Mucosa of rectum (tissue), 2 donors: ENCODE data around the gene SENP8.

Experiments
- H3K27ac ChIP-seq, 2 donors: one replicate each; pipeline ENCODE4 v1.7.0; 2013; ENCODE audit warnings: inconsistent platforms in 2 of 2, low read depth in 2 of 2, low read length in 2 of 2
- H3K27me3 ChIP-seq, 2 donors: one replicate each; pipeline ENCODE4 v1.7.0; 2013; ENCODE audit warnings: low read length in 2 of 2; ENCODE audit not compliant: control insufficient read depth in 2 of 2, insufficient read depth in 2 of 2
- H3K36me3 ChIP-seq, 2 donors: one replicate each; pipeline ENCODE4 v1.7.0; 2013; ENCODE audit warnings: low read length in 2 of 2; ENCODE audit not compliant: control insufficient read depth in 2 of 2, insufficient read depth in 2 of 2
- H3K4me1 ChIP-seq, 2 donors: one replicate each; pipeline ENCODE4 v1.7.0; 2013; ENCODE audit warnings: low read length in 2 of 2, mild to moderate bottlenecking in 1 of 2; ENCODE audit not compliant: control insufficient read depth in 2 of 2, insufficient read depth in 2 of 2
- H3K4me3 ChIP-seq, 2 donors: one replicate each; pipeline ENCODE4 v1.7.0; 2013; ENCODE audit warnings: low read length in 2 of 2
- H3K9ac ChIP-seq, 2 donors: one replicate each; pipeline ENCODE4 v1.7.0; 2013; ENCODE audit warnings: low read length in 2 of 2, low read depth in 1 of 2, mild to moderate bottlenecking in 1 of 2
- H3K9me3 ChIP-seq, 2 donors: one replicate each; pipeline ENCODE4 v1.7.0; 2013; ENCODE audit warnings: low read length in 2 of 2; ENCODE audit not compliant: control insufficient read depth in 2 of 2
- donor health status: healthy.
- donor health status: Normal muscosa, but diverticular disease.

The SENP8 gene

GRCh38 chr15:72182673-72183072 is 64.5 kb downstream of the SENP8 start:
- Histone ChIP-seq H3K27me3 (peaks cover 9 to 22% of the 10 kb centered on the region in 2 donors), H3K27ac (no peak overlapping the region), H3K9me3 (no peaks in the 10 kb centered on the region), H3K4me3 (no peak overlapping the region), H3K4me1 (peaks cover 0 to 5% of the 10 kb centered on the region in 2 donors), H3K36me3 (no peaks in the 10 kb centered on the region), H3K9ac (no peak overlapping the region)

- Histone ChIP-seq H3K36me3 (no peaks in the 10 kb centered on the region), H3K9me3 (no peaks in the 10 kb centered on the region), H3K27me3 (peaks cover 9 to 22% of the 10 kb centered on the region in 2 donors), H3K4me1 (peaks cover 0 to 5% of the 10 kb centered on the region in 2 donors), H3K4me3 (no peak overlapping the region), H3K9ac (no peak overlapping the region), H3K27ac (no peak overlapping the region)
Observed at GRCh38 chr15:72183781-72184164, 65.6 kb downstream of the SENP8 start.

GRCh38 chr15:72184165-72184811 is 66.1 kb downstream of the SENP8 start:
- no peaks in the 10 kb centered on the region for H3K36me3 ChIP-seq
- no peak overlapping the region for H3K27ac ChIP-seq
- no peak overlapping the region for H3K9ac ChIP-seq
- peak overlapping the region; percentile 4 to 37 for H3K4me3 ChIP-seq
- peaks cover 9 to 22% of the 10 kb centered on the region in 2 donors for H3K27me3 ChIP-seq
- no peaks in the 10 kb centered on the region for H3K9me3 ChIP-seq
- peaks cover 0 to 5% of the 10 kb centered on the region in 2 donors for H3K4me1 ChIP-seq

GRCh38 chr15:72189250-72189902 is 71.2 kb downstream of the SENP8 start:
- H3K27ac ChIP-seq: no peak overlapping the region
- H3K9me3 ChIP-seq: no peaks in the 10 kb centered on the region
- no peak overlapping the region for H3K9ac ChIP-seq

DNA sequence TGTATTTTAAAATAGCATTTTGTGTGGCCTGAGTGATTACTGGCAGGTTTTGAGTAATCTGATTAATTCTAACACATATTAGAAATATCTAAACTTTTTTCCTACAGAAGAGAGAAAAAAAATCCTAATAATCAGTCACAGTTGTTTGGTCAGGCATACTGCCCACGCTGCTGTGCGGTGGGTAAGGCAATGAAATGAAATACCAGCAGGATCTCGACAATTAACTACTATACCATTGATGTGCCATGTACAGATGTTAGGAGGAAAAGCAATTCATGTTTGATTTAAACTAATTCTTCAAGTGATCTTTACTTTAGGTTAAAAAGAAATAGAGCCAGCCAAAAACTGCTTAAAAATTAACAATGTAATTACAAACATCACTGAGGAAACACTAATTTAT is 74.2 kb downstream of the SENP8 start:
- H3K9ac ChIP-seq: no peak overlapping the region
- no peak overlapping the region for H3K4me3 ChIP-seq
- H3K9me3 ChIP-seq: no peaks in the 10 kb centered on the region
- peaks cover 5 to 7% of the 10 kb centered on the region in 2 donors for H3K27me3 ChIP-seq
- no peaks in the 10 kb centered on the region for H3K36me3 ChIP-seq
- no peaks in the 10 kb centered on the region for H3K4me1 ChIP-seq
- no peak overlapping the region for H3K27ac ChIP-seq

More at GRCh38 chr15:72189250-72189902, 71.2 kb downstream of the SENP8 start:
- peaks cover 2 to 7% of the 10 kb centered on the region in 2 donors for H3K27me3 ChIP-seq
- no peaks in the 10 kb centered on the region for H3K4me1 ChIP-seq
- H3K36me3 ChIP-seq: no peaks in the 10 kb centered on the region
- no peak overlapping the region for H3K4me3 ChIP-seq
